ENCODE data around the gene RNF175.
A peak's percentile ranks its signal among the peaks of the same experiment; 100 is the strongest.

Gene RNF175

GRCh38 chr4:153784166-153784699 lies 24.4 kb upstream of the RNF175 start:
- no peak for DNase-seq (ENCODE audit: low read depth)

GRCh38 chr4:153782581-153782980 lies 22.8 kb upstream of the RNF175 start:
- peak; percentile 38 for DNase-seq (ENCODE audit: low read depth)

- peak; percentile 81 for DNase-seq (ENCODE audit: low read depth)
These were observed 22.0 kb upstream of the RNF175 start for GRCh38 chr4:153781717-153782416.

GRCh38 chr4:153781280-153781679 lies 21.5 kb upstream of the RNF175 start:
- DNase-seq (ENCODE audit: low read depth): no peak

GRCh38 chr4:153780876-153781275 lies 21.1 kb upstream of the RNF175 start:
- no peak for DNase-seq (ENCODE audit: low read depth)

GRCh38 chr4:153780221-153780620 lies 20.4 kb upstream of the RNF175 start:
- DNase-seq (ENCODE audit: low read depth): no peak

- DNase-seq (ENCODE audit: low read depth): no peak
These were observed 18.6 kb upstream of the RNF175 start for GRCh38 chr4:153778383-153778782.

- no peak for DNase-seq (ENCODE audit: low read depth)
These were observed 17.6 kb upstream of the RNF175 start for GRCh38 chr4:153777421-153777820.

- no peak for DNase-seq (ENCODE audit: low read depth)
These were observed 16.8 kb upstream of the RNF175 start for GRCh38 chr4:153776601-153777000.

- DNase-seq (ENCODE audit: low read depth): no peak
These were observed 13.4 kb upstream of the RNF175 start for GRCh38 chr4:153773236-153773690.

- no peak for DNase-seq (ENCODE audit: low read depth)
These were observed 11.2 kb upstream of the RNF175 start for GRCh38 chr4:153771046-153771445.

- no peak for DNase-seq (ENCODE audit: low read depth)
These were observed 6.9 kb upstream of the RNF175 start for GRCh38 chr4:153766758-153767157.

- no peak for DNase-seq (ENCODE audit: low read depth)
These were observed 6.1 kb upstream of the RNF175 start for GRCh38 chr4:153765894-153766293.

- DNase-seq (ENCODE audit: low read depth): no peak
These were observed 5.0 kb upstream of the RNF175 start for GRCh38 chr4:153764601-153765368.

- DNase-seq (ENCODE audit: low read depth): no peak
These were observed 3.6 kb upstream of the RNF175 start for GRCh38 chr4:153763404-153763803.

- no peak for DNase-seq (ENCODE audit: low read depth)
These were observed 977 bp downstream of the RNF175 start for GRCh38 chr4:153758688-153759406.

GRCh38 chr4:153758136-153758535 lies 1.7 kb downstream of the RNF175 start:
- no peak for DNase-seq (ENCODE audit: low read depth)

GRCh38 chr4:153757407-153757806 lies 2.4 kb downstream of the RNF175 start:
- DNase-seq (ENCODE audit: low read depth): no peak

GRCh38 chr4:153755186-153755585 lies 4.6 kb downstream of the RNF175 start:
- no peak for DNase-seq (ENCODE audit: low read depth)

- peak; percentile 73 for DNase-seq (ENCODE audit: low read depth)
These were observed 9.5 kb downstream of the RNF175 start for GRCh38 chr4:153750197-153750817.

GRCh38 chr4:153748378-153748777 lies 11.4 kb downstream of the RNF175 start:
- peak; percentile 38 for DNase-seq (ENCODE audit: low read depth)

GRCh38 chr4:153747406-153747955 lies 12.3 kb downstream of the RNF175 start:
- no peak for DNase-seq (ENCODE audit: low read depth)

All from fibroblast of the conjunctiva (primary cell).